Kidney (tissue), 14 donors: ENCODE data around the gene SUGCT. TPM values are rescaled to one million over a fixed set of nuclear protein-coding genes. Genes with fewer than 3 reads are reported as not detected.

ENCODE experiments used
- DNase-seq, 5 donors: peaks; one replicate each; pipeline ENCODE4 v3.0.0-alpha.2; 2013 to 2020
- FAIRE-seq: peaks from 2 replicates; lab custom pipeline; 2012; peaks lifted over from hg19 to GRCh38; lab: Jason Lieb, UNC
- H3K27ac ChIP-seq, 2 donors: one replicate each; pipeline ENCODE4 v1.7.0; 2013; ENCODE audit warnings: low read depth in 2 of 2, low read length in 2 of 2, inconsistent platforms in 1 of 2
- H3K27me3 ChIP-seq: one replicate; pipeline ENCODE4 v1.7.1; 2013; ENCODE audit warnings: low read length, inconsistent platforms; ENCODE audit not compliant: control insufficient read depth, insufficient read depth
- H3K36me3 ChIP-seq, 3 donors: one replicate each; pipeline versions ENCODE4 v1.7.0 to v1.7.1; 2013; ENCODE audit warnings: low read length in 3 of 3, control low read depth in 1 of 3, inconsistent platforms in 1 of 3; ENCODE audit not compliant: insufficient read depth in 3 of 3, control insufficient read depth in 2 of 3
- H3K4me1 ChIP-seq, 3 donors: one replicate each; pipeline versions ENCODE4 v1.7.0 to v1.7.1; 2013; ENCODE audit warnings: low read length in 3 of 3, inconsistent platforms in 1 of 3, low read depth in 1 of 3; ENCODE audit not compliant: control insufficient read depth in 2 of 3, insufficient read depth in 2 of 3
- H3K4me3 ChIP-seq, 3 donors: one replicate each; pipeline versions ENCODE4 v1.7.0 to v1.8.1; 2013; ENCODE audit warnings: low read length in 3 of 3, control low read depth in 1 of 3, inconsistent platforms in 1 of 3
- H3K9ac ChIP-seq, 3 donors: one replicate each; pipeline versions ENCODE4 v1.7.0 to v1.7.1; 2013; ENCODE audit warnings: low read length in 3 of 3, control low read depth in 1 of 3, inconsistent platforms in 1 of 3
- H3K9me3 ChIP-seq, 3 donors: one replicate each; pipeline versions ENCODE4 v1.7.0 to v1.7.1; 2013; ENCODE audit warnings: low read length in 3 of 3, control low read depth in 1 of 3, inconsistent platforms in 1 of 3; ENCODE audit not compliant: control insufficient read depth in 2 of 3, insufficient read depth in 1 of 3
- CTCF ChIP-seq: IDR thresholded peaks from 3 replicates; pipeline ENCODE4 v1.5.1; 2012; ENCODE audit warnings: mild to moderate bottlenecking, moderate library complexity, borderline replicate concordance; ENCODE audit not compliant: insufficient read depth; ENCODE audit errors: extremely low read depth
- intact Hi-C: fragments of 100-400 bp; cut with DNase I; formaldehyde crosslinking; loops from one replicate; pipeline ENCODE4 v1.11.1; 2022
- polyA plus RNA-seq: library from polyadenylated mRNA; stranded (reverse); fragments of 350-450 nt; fragmentation: Illumina TruSeq; extraction: RNeasy Lipid Tissue Mini Kit (QIAGEN cat#74804); gene quantifications from one replicate; pipeline ENCODE4 v1.2.3, GENCODE V29; 2014; ENCODE audit warnings: low read depth, low replicate concordance; ENCODE audit not compliant: insufficient read depth
- total RNA-seq: library from RNA; stranded (reverse); fragmentation: NEBNext Ultra II Directional; extraction: Animal tissue kit (Norgen Biotek cat#: 25700); gene quantifications from one replicate; pipeline ENCODE4 v1.2.1, GENCODE V29; 2021
- donor health status: control.
- donor health status: control.
- donor health status: control.
- donor health status: control.
- donor health status: control.
- donor health status: DM: yes; HTN: yes; CAD: no.
- donor health status: Normal renal cell carcinoma (clear cell type).

Gene SUGCT
- total and polyA plus RNA-seq, 2 donors from 2014 or later = 7.6 to 45.1 TPM

GRCh38 chr7:40870108-40870507, 735.3 kb downstream of the SUGCT start:
- no peak for TF ChIP-seq CTCF
- intact Hi-C loops = no loop called here

GRCh38 chr7:40873248-40873647, 738.4 kb downstream of the SUGCT start:
- no peak for TF ChIP-seq CTCF
- H3K9ac ChIP-seq = no peak overlapping the region
- no peak overlapping the region for H3K27ac ChIP-seq
- no peaks in the 10 kb centered on the region for H3K4me1 ChIP-seq
- H3K4me3 ChIP-seq = no peak overlapping the region
- FAIRE-seq (no peak), DNase-seq (no peak)
- H3K27me3 ChIP-seq = no peaks in the 10 kb centered on the region
- peaks cover 0 to 13% (median 7%) of the 10 kb centered on the region in 3 donors for H3K9me3 ChIP-seq
- intact Hi-C loops = no loop called here
- H3K36me3 ChIP-seq = no peaks in the 10 kb centered on the region

More at GRCh38 chr7:40870108-40870507, 735.3 kb downstream of the SUGCT start:
- Histone ChIP-seq H3K4me3 (no peak overlapping the region), H3K4me1 (no peaks in the 10 kb centered on the region), H3K27ac (no peak overlapping the region), H3K9me3 (peaks cover 0 to 13% (median 7%) of the 10 kb centered on the region in 3 donors), H3K27me3 (no peaks in the 10 kb centered on the region), H3K9ac (no peak overlapping the region), H3K36me3 (no peaks in the 10 kb centered on the region)
- no peak for FAIRE-seq
- no peak for DNase-seq

GRCh38 chr7:40874756-40875155, 740.0 kb downstream of the SUGCT start:
- H3K27me3 ChIP-seq = no peaks in the 10 kb centered on the region
- H3K27ac ChIP-seq = no peak overlapping the region
- DNase-seq = no peak
- H3K9ac ChIP-seq = no peak overlapping the region
- no peak overlapping the region for H3K4me3 ChIP-seq
- intact Hi-C loops = no loop called here
- H3K9me3 ChIP-seq = peaks cover 0 to 6% (median 0%) of the 10 kb centered on the region in 3 donors
- no peaks in the 10 kb centered on the region for H3K36me3 ChIP-seq
- FAIRE-seq = no peak
- H3K4me1 ChIP-seq = no peaks in the 10 kb centered on the region
- TF ChIP-seq CTCF = no peak

GRCh38 chr7:40876601-40877000, 741.8 kb downstream of the SUGCT start:
- FAIRE-seq = no peak
- intact Hi-C loops = no loop called here
- H3K27me3 ChIP-seq = no peaks in the 10 kb centered on the region
- no peak for DNase-seq
- no peak for TF ChIP-seq CTCF
- H3K4me1 ChIP-seq = no peaks in the 10 kb centered on the region
- H3K36me3 ChIP-seq = no peaks in the 10 kb centered on the region
- H3K9ac ChIP-seq = no peak overlapping the region
- H3K4me3 ChIP-seq = no peak overlapping the region
- H3K27ac ChIP-seq = no peak overlapping the region
- no peaks in the 10 kb centered on the region for H3K9me3 ChIP-seq
